ENCODE data around the gene KCTD17.
A peak's percentile ranks its signal among the peaks of the same experiment; 100 is the strongest.

KCTD17 gene

GRCh38 chr22:37021041-37021440, 30.5 kb upstream of the KCTD17 start:
- DNase-seq, result no peak

- peak in 6 of 14 donors; percentile 13 to 35 (median 26) for DNase-seq
Observed at GRCh38 chr22:37021710-37022482, 29.6 kb upstream of the KCTD17 start.

DNA sequence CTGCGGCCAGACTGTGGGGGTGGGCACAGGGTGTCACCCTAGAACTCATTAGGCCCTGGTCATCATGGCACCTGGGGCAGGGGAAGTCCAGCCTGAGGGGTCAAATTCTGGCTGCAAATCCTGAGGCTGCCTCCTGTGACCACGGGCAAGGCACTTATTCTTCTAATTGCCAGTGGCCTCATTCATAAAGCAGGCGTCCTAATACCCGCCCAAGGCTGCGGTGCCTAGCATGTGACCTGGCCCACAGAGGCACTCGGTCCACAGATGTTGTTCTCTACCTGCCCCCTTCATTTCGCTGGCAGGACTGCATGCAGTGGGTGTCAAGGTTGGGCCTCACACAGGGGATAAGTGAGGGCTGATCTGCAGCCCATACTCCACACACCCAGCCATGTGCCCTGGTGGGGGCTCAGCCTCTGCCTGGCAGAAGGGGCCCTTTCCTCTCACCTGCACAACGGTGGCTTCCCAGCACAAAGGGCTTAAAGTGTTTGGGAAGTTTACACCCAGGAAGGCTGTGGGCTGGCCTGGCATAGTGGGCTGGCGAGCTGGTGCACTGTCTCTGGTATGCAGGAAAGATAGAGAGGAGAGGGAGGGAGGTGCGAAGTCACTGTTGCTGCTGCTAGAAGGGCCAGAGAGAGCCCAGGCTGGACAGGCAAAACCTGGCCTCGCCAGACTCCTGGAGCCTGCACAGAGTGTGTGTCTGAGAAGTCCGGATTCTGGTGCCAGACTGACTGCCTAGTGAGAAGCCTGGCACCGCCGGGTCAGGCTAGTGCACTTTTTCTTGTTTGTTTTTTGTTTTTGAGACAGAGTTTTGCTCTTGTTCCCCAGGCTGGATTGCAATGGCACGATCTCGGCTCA, 28.8 kb upstream of the KCTD17 start:
- peak in 4 of 14 donors; percentile 11 to 36 (median 17) for DNase-seq

GRCh38 chr22:37023743-37024338, 27.7 kb upstream of the KCTD17 start:
- no peak for DNase-seq

DNA sequence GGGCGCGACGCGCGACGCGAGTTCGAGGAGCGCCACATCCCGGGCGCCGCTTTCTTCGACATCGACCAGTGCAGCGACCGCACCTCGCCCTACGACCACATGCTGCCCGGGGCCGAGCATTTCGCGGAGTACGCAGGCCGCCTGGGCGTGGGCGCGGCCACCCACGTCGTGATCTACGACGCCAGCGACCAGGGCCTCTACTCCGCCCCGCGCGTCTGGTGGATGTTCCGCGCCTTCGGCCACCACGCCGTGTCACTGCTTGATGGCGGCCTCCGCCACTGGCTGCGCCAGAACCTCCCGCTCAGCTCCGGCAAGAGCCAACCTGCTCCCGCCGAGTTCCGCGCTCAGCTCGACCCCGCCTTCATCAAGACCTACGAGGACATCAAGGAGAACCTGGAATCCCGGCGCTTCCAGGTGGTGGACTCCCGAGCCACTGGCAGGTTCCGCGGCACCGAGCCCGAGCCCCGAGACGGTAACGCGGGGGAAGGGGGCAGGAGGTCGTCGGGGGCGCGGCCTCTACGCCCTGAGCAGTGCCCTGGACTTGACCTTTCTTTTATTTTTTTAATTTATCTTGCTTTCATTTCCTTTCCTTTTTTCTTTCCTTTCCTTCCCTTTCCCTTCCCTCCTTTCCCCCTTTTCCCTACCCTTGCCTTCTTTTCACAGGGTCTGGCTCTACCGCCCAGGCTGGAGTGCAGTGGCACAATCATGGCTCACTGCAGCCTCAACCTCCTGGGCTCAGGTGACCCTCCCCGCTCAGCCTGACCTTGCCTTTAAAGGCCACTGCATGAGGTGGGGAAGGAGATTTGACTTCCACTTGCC, 27.0 kb upstream of the KCTD17 start:
- no peak for DNase-seq

GRCh38 chr22:37025500-37026070, 26.0 kb upstream of the KCTD17 start:
- DNase-seq, result no peak

GRCh38 chr22:37026325-37026724, 25.2 kb upstream of the KCTD17 start:
- peak in 2 of 14 donors; percentile 10 to 23 for DNase-seq

DNA sequence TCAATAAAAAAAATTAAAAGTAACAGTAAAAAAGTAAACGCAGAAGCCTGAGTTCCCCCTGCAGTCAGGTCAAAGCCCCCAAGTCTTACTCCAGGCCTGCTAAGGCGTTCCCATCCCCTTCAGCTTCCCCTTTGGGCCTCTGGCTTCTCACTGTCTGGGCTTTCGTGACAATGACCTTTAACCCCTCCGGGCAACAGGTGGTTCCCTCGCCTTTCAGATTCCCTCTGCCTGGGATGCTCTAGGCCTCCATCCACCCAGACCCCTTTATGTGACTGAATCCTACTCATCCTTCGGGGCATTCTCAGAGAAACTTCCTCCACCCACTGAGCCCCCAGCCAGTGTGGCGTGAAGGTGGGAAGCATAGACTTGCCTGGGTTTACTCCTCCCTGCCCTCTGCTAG, 24.0 kb upstream of the KCTD17 start:
- no peak for DNase-seq

DNA sequence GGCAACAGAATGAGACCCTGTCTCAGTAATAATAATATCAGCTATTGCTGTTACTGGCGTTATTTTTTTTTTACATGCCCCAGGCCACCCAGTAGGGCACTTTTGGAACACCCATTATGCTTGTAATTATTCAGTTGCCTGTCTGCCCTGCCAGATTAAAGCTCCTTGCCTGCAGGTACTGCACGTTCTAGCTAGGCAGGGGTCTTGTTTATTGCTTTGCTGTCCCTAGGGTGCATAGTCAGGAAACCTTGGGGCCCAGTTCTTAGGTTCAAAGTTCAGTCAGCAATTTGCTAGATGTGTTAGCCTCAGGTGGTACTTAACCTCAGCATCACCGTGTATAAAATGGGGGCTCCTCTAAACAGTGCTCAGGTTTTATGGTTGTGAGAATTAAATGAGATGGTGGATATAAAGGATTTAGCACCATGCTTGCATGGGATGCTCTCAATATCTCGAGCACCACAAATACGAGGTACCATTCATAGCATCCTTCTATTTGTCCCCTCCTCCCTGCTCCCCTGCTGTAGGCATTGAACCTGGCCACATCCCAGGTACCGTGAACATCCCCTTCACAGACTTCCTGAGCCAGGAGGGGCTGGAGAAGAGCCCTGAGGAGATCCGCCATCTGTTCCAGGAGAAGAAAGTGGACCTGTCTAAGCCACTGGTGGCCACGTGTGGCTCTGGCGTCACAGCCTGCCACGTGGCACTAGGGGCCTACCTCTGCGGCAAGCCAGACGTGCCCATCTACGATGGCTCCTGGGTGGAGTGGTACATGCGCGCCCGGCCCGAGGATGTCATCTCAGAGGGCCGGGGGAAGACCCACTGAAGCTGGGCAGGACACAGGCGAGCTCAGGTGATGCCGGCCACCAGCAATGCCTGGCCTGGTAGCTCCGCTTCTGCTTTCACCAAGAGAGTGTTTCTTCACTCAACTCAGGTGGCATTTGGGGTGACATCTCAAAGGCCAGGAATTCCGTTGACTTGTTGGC, 22.6 kb upstream of the KCTD17 start:
- DNase-seq, result no peak

GRCh38 chr22:37030560-37031281, 20.8 kb upstream of the KCTD17 start:
- DNase-seq, result no peak

DNA sequence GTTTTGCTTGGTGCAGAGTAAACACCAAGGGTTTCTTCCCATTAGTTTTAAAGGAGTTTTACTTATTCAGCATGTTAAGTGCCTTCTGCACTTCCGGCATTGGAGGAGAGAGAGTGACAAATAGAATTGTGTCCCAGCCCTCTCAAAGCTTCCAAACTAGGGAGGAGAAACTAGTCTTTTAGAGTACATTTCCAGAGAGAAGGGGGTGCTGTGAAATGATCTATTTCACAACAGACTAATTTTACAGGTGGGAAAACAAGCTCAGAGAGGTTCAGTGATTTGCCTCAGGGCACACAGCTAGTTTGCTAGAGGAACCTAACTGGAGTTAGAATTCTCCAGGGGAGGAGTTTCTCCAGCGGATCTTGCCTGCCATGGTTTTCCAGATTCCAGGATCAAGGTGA, 19.4 kb upstream of the KCTD17 start:
- no peak for DNase-seq

GRCh38 chr22:37032535-37033460, 18.7 kb upstream of the KCTD17 start:
- no peak for DNase-seq

- no peak for DNase-seq
Observed at GRCh38 chr22:37033605-37034430, 17.7 kb upstream of the KCTD17 start.

DNA sequence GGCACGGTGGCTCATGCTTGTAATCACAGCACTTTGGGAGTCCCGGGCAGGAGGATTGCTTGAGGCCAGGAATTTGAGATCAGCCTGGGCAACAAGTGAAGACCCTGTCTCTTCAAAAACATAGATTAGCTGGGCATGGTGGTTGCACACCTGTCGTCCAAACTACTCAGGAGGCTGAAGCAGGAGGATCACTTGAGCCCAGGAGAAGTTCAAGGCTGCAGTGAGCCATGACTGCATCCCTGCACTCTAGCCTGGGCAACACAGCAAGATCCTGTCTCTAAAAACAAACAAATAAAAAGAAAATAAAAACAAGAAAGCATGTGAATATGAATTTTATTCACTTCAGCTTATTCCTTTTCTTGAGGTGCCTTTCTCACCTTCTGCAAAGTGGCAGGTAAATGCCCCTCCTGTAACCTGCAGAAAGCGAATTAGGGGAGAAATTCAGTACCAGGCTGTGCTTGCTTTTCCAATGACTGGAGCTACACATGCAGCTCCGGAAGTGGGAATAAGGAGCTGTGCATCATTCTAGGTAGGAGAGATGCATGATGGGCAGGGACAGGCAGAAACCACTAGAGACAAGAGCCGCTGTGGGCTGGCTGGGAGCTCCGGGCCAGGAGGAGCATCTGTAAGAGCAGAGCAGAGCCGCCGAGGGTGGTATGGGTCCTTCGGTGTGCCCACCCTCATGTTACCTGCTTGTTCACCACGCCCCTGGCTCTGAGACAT, 14.7 kb upstream of the KCTD17 start:
- no peak for DNase-seq

GRCh38 chr22:37037669-37038068, 13.9 kb upstream of the KCTD17 start:
- DNase-seq, result no peak

GRCh38 chr22:37039466-37039865, 12.1 kb upstream of the KCTD17 start:
- DNase-seq, result no peak

GRCh38 chr22:37043209-37043827, 8.2 kb upstream of the KCTD17 start:
- DNase-seq, result no peak

All from C1 segment of cervical spinal cord (tissue), 14 donors.